Right ventricle myocardium inferior (tissue), 1 donor: ENCODE data around the gene HHEX. TPM values are rescaled to one million over a fixed set of nuclear protein-coding genes. Genes with fewer than 3 reads are reported as not detected.

Experiments used
- ATAC-seq: fragments of 200-7000 bp; cut with Tn5 transposase; one replicate; pipeline ENCODE4 v1.9.1; 2020; ENCODE audit warnings: mild to moderate bottlenecking, moderate library complexity
- DNase-seq: peaks from one replicate; pipeline ENCODE4 v3.0.0; 2021; ENCODE audit errors: missing footprints
- intact Hi-C: fragments of 100-400 bp; cut with DNase I; formaldehyde crosslinking; loops from one replicate; pipeline ENCODE4 v1.11.0; 2022
- total RNA-seq: library from RNA; stranded (reverse); fragmentation: NEBNext Ultra II Directional; extraction: Animal tissue kit (Norgen Biotek cat#: 25700); gene quantifications from one replicate; pipeline ENCODE4 v1.2.1, GENCODE V29; 2021
- donor health status: DM: no; HTN: yes; CAD: no; lungs with severe emphysema.

Gene HHEX
- total RNA-seq, 1 donor from 2014 or later, result 2.6 TPM

- DNase-seq, result peak; percentile 88
- intact Hi-C loops, result loop anchor here (1.0 to 5.0 kb wide), 3 partner anchors 65 to 126 kb away; partner anchors contain the start of gene KIF11
- ATAC-seq, result peak; percentile 41
These were observed 1.9 kb downstream of the HHEX start for GRCh38 chr10:92691591-92692079.

GRCh38 chr10:92692080-92692671, 2.4 kb downstream of the HHEX start:
- intact Hi-C loops, result loop anchor here (5.0 kb wide), 2 partner anchors 100 to 125 kb away; partner anchors contain the start of gene KIF11
- DNase-seq (no peak), ATAC-seq (no peak)

- DNase-seq (no peak), ATAC-seq (no peak)
- intact Hi-C loops, result loop anchor here (5.0 kb wide), 2 partner anchors 101 to 124 kb away; partner anchors contain the start of gene KIF11
These were observed 3.2 kb downstream of the HHEX start for GRCh38 chr10:92692697-92693533.

DNA sequence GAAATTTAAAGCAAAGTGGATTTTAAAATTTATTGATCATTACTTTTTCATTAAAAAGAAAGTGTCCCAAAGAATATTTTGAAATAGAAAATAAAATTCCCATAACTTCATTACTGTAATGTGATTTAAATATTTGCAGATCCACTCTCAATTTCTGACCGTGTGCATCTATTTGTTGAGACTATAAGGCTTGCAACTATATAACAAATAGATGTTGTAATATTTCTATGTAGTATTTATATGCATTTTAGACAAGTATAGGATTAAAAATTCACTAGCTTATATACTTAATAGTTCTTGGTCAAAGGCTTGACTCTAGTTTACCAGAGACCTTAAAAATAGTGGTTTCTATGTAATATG, 3.8 kb downstream of the HHEX start:
- ATAC-seq (no peak), DNase-seq (no peak)
- intact Hi-C loops, result loop anchor here (5.0 kb wide), 2 partner anchors 101 to 124 kb away; partner anchors contain the start of gene KIF11

GRCh38 chr10:92695679-92696605, 6.2 kb downstream of the HHEX start:
- no peak for DNase-seq
- ATAC-seq, result no peak
- intact Hi-C loops, result loop anchor here (2.0 kb wide), 1 partner anchor 63 kb away; no protein-coding TSS in a partner anchor

DNA sequence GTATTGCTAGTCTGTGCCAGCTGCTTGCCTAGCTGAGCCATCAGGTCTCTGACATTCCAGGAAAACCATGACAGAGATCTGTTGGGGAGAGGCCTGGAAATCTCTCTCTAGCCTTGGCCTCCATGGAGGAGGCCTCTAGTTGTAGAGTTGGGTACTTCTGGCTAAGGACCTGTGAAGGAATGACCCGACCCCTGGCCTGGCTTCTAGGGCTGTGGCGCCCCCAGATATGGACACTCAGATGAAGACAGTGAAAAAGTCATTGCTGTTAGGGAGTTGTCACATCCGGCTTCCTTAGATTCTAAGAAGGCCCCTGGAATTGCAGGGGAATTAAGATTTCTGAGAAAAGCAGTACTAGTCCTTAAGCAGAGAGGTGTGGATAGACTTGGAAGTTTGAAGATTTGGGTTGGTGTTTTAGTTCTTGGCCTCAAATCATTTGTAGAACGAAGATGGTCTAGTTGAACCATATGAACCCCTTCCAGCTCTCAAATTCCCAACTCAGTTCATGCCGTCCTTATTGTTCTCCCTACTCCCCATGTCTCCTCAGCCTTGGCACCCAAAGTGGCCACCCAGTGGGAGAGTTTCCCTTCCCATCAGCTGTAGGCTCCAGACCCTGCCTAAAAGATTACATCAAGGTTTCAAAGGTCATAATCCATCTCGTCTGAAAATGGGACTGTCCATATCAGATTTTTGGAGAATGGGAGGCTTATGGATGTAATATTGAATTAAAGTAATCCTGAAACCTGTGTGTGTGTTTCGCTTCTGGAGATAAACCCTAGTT, 7.0 kb downstream of the HHEX start:
- ATAC-seq (no peak), DNase-seq (no peak)
- intact Hi-C loops, result loop anchor here (2.0 kb wide), 1 partner anchor 62 kb away; no protein-coding TSS in a partner anchor

GRCh38 chr10:92697663-92698511, 8.1 kb downstream of the HHEX start:
- no peak for ATAC-seq
- no peak for DNase-seq
- intact Hi-C loops, result loop anchor here (2.0 kb wide), 1 partner anchor 61 kb away; no protein-coding TSS in a partner anchor

DNA sequence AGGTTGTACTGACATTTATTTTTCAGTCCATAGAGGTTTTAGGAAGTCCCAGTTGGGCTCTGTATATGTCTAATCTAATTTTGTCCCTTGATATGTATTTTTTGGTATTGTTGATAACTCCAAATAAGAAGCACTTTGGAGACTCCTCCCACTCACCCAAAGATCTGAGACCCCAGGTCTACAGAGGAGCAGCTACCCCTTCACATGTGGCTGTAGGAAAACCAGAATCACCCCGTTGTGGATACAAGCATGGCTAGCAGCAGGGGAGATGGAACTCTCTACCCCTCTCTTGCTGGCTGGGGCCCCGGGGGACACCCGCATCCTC, 9.4 kb downstream of the HHEX start:
- ATAC-seq (no peak), DNase-seq (no peak)
- intact Hi-C loops, result no loop called here

DNA sequence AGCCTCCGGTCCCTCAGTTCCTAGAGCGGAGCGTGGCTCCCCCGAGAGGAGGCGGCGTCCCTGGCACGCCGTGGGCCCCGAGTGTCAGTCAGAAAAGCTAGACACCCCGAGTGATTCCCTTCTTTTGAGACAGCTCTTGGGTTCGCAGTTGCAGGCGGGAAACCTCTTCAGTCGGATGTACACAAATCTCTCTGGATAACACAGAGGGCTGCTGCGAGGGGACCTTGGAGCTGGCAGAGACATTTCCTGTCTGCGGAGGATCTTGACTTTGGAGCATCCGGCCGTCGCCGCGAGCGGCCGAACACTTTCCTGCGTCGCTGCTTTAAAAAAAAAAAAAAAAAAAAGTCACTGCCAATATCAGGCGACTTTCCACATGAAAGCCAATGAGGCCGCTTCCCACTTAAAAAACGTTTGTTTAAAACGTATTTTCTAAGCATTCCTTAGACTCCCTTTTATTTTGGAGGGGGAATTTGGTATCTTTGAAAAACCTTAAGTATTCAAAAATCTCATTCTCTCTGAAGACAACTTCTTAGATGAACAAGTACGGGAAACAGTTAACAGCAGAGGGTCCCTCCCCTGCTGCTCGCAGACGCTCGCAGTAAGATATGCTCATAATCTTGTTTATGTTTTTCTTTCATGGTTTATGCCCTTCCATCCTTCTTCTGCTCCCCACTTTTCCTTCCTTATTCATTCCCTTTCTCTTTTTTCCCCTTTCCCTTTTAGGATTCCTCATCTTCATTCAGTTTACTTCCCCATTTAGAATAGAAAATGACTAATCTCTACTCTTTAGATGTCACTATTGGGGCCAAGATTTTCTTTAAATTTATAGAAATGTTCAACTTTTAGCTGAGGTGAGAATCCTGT, 10.0 kb downstream of the HHEX start:
- DNase-seq (no peak), ATAC-seq (no peak)
- intact Hi-C loops, result no loop called here

DNA sequence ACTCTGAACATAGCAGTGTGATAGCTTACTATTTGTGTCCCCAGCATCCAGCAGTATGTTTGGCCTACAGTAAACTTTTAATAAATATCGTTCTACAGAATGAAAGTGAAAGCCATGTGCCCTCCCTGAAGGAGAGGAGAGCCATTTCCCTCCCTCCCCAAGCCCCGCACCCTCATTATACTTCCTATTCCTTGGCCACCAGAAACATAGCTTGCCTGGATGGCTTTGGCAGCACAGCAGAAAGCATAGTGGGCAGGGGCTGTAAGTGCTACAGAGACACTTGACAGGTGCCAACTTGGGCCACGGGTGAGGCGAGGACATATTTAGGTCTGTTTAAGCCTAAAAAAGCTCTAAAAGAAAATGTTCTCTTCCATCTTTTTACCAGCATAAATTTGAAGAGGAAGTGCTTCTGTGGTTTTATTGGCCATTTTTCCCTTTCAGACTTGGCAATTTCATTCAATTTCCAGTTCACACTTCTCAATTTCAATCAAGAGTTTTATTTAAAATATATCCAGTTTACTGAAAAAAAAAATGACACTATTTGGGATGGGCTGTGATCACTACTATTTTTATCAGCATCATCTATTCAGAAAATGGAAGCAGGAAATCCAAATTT, 12.7 kb downstream of the HHEX start:
- ATAC-seq (no peak), DNase-seq (no peak)
- intact Hi-C loops, result no loop called here

DNA sequence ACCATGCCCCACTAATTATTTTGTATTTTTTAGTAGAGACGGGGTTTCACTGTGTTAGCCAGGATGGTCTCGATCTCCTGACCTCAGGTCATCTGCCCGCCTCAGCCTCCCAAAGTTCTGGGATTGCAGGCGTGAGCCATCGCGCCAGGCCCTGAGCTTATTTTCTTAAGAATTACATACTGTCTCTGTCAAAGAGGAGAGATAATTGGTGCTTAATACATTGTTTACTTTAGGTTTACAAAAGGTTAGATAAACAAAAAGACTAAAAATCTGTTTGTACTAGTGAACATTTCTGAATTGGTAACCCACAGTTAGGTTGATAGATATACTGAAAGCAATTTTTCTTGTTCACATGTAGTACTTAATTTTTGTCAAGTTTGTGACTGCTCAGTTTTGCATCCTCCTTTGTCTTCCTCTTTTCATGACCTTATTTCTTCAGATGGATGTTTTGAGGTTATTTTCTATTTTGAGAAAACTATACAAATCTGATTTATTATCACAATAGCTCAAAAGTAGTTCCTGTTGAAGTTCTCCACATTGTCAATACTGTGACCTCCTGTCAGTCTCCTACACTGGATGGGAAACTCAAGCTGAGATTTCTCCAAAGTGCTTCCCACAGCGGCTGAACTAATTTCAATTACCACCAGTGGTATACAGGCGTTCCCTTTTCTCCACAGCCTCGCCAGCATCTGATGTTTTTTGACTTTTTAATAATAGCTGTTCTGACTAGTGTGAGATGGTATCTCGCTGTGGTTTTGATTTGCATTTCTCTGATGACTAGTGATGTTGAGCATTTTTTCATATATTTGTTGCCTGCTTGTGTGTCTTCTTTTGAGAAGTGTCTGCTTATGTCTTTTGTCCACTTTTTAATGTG, 22.5 kb downstream of the HHEX start:
- ATAC-seq (no peak), DNase-seq (no peak)
- intact Hi-C loops, result no loop called here

DNA sequence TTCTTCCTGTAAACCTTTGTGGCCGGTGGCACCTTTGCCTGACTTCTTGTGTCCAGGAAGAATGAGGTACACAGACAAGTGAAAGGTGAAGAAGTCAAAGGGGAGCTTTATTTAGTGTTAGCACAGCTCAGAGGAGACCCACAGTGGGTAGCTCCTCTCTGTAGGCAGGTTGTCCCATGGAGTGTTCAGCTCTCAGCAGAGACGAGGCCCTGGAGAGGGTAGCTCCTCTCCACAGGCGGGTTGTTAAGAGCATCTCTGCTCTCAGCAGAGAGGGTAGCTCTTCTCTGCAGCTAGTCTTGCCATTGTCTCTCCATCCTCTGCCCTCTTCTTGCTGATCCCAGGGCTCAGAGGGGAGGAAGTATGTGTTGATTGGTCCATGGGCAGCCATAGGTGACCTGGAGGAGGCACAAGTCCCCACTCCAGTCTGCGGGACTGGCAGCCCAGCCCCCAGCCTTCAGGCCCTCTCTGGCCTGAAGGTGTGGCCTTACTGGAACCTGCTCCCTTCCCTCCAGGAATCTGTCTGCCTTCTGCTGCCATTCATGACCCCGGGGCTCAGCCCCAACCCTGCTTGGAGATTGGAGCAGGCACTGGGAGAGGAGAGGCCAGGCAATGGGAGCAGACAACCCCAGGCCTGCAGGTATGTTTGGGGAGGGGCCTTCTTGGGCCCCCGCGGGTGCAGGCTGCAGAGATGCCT, 24.5 kb downstream of the HHEX start:
- ATAC-seq (peak; percentile 20), DNase-seq (no peak)
- intact Hi-C loops, result no loop called here

DNA sequence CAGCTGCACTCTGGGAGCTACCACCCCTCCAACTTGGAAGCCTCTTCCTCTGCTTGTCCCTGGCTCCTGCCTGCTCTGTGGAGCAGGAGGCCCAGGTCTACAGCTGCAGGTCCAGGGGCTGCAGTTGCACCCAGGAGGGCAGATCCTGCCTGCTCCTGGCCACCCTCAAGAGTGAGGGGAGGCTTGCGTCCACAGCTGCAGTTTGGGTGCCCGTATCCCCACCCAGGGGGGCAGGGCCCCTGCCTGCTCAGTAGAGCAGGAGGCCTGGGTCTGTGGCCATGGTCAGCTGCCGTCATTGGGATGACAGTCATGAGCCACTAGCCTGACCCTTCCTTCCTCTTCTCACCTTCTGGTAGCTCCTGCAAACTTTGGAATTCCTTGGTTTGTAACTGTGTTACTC, 25.1 kb downstream of the HHEX start:
- DNase-seq (no peak), ATAC-seq (peak; percentile 5)
- intact Hi-C loops, result no loop called here

- ATAC-seq, result no peak
- intact Hi-C loops, result no loop called here
- DNase-seq, result no peak
These were observed 30.5 kb downstream of the HHEX start for GRCh38 chr10:92719991-92720830.
